DND-41 (cell line): ENCODE data around the gene ALDH1A1.
"Not testable (repeated sequence)": the region's sequence is repeated elsewhere in the genome, so short reads cannot be mapped to it uniquely, and the experiment has no call there.

Experiments used
- ATAC-seq: fragments of 200-7000 bp; cut with Tn5 transposase; 3 replicates; pipeline ENCODE4 v1.9.1; 2021; ENCODE audit warnings: low read depth; ENCODE audit not compliant: insufficient read depth
- DNase-seq: peaks from one replicate; pipeline ENCODE4 v3.0.0-alpha.2; 2020
- H2AFZ ChIP-seq: 2 replicates; pipeline ENCODE4 v1.6.0; 2012; ENCODE audit warnings: low read depth, low read length
- H3K27ac ChIP-seq: 2 replicates; pipeline ENCODE4 v1.5.1; 2012; ENCODE audit warnings: low read length, inconsistent platforms
- H3K27me3 ChIP-seq: fragments of 200-600 bp; sonication (generic); 2 replicates; pipeline ENCODE4 v1.6.0; 2012; ENCODE audit warnings: low read length, mild to moderate bottlenecking, inconsistent platforms; ENCODE audit not compliant: insufficient read depth, poor library complexity
- H3K36me3 ChIP-seq: 2 replicates; pipeline ENCODE4 v1.5.1; 2012; ENCODE audit warnings: low read length, inconsistent platforms; ENCODE audit not compliant: insufficient read depth
- H3K4me1 ChIP-seq: 2 replicates; pipeline ENCODE4 v1.5.1; 2012; ENCODE audit warnings: mild to moderate bottlenecking, low read length; ENCODE audit not compliant: insufficient read depth
- H3K4me2 ChIP-seq: 2 replicates; pipeline ENCODE4 v1.6.0; 2012; ENCODE audit warnings: mild to moderate bottlenecking, moderate library complexity, low read length, inconsistent platforms; ENCODE audit not compliant: insufficient read depth
- H3K4me3 ChIP-seq, 2 experiments: fragments of 200-600 bp in 1 of 2; shearing (Covaris generic) in 1 of 2; 2 replicates each; pipeline ENCODE4 v1.5.1; 2012 to 2016; ENCODE audit warnings: inconsistent platforms in 2 of 2, low read length in 2 of 2, mild to moderate bottlenecking in 2 of 2, low read depth in 1 of 2, moderate library complexity in 1 of 2
- H3K79me2 ChIP-seq: 2 replicates; pipeline ENCODE4 v1.6.0; 2012; ENCODE audit warnings: low read length, inconsistent platforms; ENCODE audit not compliant: insufficient read depth
- H3K9ac ChIP-seq: 2 replicates; pipeline ENCODE4 v1.6.0; 2012; ENCODE audit warnings: low read depth, mild to moderate bottlenecking, inconsistent platforms, low read length, moderate library complexity
- H3K9me3 ChIP-seq: 2 replicates; pipeline ENCODE4 v1.5.1; 2012; ENCODE audit warnings: low read length, moderate library complexity, mild to moderate bottlenecking, inconsistent platforms; ENCODE audit not compliant: insufficient read depth, severe bottlenecking
- H4K20me1 ChIP-seq: 2 replicates; pipeline ENCODE4 v1.6.0; 2012; ENCODE audit warnings: low read length; ENCODE audit not compliant: insufficient read depth
- EZH2 ChIP-seq: IDR thresholded peaks from 3 replicates; pipeline ENCODE4 v1.6.1; 2012; ENCODE audit warnings: borderline replicate concordance, low read depth, mild to moderate bottlenecking, moderate library complexity, low read length, inconsistent platforms; ENCODE audit not compliant: severe bottlenecking
- TF ChIP-seq, protein P1 (sequence below): IDR thresholded peaks from 2 replicates; pipeline ENCODE4 v1.5.1; 2012; ENCODE audit warnings: borderline replicate concordance, low read length, moderate library complexity, mild to moderate bottlenecking; ENCODE audit not compliant: poor library complexity, severe bottlenecking; ENCODE audit errors: extremely low read depth

The ALDH1A1 gene

DNA sequence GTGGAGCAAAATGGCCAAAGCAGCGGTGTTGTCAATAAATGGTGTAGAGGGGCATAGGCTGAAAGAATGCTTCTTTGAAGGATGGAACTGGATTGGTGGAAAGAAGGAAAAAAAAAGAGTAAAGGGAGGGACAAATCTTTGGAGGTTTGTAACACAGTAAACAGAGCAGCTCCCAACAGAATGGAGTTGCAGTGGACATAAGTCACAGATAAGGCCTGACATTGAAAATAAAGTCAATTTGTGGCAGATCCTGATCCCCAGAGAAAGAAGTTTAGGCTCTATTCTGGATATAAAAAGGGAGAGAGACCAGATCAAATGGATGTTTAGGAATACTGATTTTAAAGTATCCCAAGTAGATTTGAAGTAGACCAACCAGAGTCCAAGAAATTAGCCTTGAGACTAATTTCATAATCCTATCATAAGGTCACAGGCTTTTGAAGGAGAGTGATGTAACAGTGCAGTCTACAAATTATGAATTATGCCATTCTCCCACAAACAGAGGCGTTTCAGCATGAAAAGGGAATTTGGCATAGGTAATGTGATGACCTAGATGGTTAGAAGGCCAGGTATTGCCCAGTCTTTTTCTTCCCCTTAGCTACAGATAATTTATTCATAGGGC is 8.9 kb downstream of the ALDH1A1 start:
- Histone ChIP-seq H2AFZ (no peak overlapping the region), H3K9me3 (no peaks in the 10 kb centered on the region), H3K4me2 (no peak overlapping the region), H4K20me1 (no peaks in the 10 kb centered on the region), H3K27ac (no peak overlapping the region), H3K9ac (no peak overlapping the region), H3K36me3 (no peaks in the 10 kb centered on the region), H3K4me3 (no peak overlapping the region), H3K27me3 (peaks cover 19% of the 10 kb centered on the region), H3K79me2 (no peaks in the 10 kb centered on the region), H3K4me1 (no peaks in the 10 kb centered on the region)
- TF ChIP-seq EZH2, result no peak
- TF ChIP-seq, protein P1, sequence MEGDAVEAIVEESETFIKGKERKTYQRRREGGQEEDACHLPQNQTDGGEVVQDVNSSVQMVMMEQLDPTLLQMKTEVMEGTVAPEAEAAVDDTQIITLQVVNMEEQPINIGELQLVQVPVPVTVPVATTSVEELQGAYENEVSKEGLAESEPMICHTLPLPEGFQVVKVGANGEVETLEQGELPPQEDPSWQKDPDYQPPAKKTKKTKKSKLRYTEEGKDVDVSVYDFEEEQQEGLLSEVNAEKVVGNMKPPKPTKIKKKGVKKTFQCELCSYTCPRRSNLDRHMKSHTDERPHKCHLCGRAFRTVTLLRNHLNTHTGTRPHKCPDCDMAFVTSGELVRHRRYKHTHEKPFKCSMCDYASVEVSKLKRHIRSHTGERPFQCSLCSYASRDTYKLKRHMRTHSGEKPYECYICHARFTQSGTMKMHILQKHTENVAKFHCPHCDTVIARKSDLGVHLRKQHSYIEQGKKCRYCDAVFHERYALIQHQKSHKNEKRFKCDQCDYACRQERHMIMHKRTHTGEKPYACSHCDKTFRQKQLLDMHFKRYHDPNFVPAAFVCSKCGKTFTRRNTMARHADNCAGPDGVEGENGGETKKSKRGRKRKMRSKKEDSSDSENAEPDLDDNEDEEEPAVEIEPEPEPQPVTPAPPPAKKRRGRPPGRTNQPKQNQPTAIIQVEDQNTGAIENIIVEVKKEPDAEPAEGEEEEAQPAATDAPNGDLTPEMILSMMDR, result no peak
- ATAC-seq (no peak), DNase-seq (no peak)

DNA sequence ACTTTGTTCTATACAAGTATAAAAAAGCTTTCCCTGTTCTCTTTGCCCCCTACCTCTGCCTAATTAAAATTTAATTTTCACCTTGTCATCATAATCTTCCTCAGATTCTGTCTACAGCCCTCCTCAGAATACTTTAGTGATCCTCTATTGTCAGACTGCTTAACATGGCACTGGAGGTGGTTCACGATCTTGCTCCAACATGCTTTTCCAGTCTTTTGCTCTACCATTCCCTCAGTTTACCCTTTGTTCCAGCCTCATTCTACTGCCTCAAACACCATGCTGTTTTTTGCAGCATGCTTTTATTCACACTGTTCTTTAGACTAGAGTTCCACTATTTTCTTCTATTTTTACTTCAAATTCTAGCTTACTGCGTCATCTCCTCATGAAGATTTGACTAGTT is 10.4 kb downstream of the ALDH1A1 start:
- H3K4me2 ChIP-seq, result no peak overlapping the region
- H2AFZ ChIP-seq, result no peak overlapping the region
- no peaks in the 10 kb centered on the region for H4K20me1 ChIP-seq
- H3K4me3 ChIP-seq, result no peak overlapping the region
- no peak overlapping the region for H3K27ac ChIP-seq
- no peaks in the 10 kb centered on the region for H3K36me3 ChIP-seq
- no peaks in the 10 kb centered on the region for H3K79me2 ChIP-seq
- no peak overlapping the region for H3K9ac ChIP-seq
- TF ChIP-seq, protein P1, result no peak
- TF ChIP-seq EZH2, result no peak
- H3K9me3 ChIP-seq, result no peaks in the 10 kb centered on the region
- DNase-seq, result no peak
- peaks cover 9% of the 10 kb centered on the region for H3K27me3 ChIP-seq
- no peaks in the 10 kb centered on the region for H3K4me1 ChIP-seq
- no peak for ATAC-seq

DNA sequence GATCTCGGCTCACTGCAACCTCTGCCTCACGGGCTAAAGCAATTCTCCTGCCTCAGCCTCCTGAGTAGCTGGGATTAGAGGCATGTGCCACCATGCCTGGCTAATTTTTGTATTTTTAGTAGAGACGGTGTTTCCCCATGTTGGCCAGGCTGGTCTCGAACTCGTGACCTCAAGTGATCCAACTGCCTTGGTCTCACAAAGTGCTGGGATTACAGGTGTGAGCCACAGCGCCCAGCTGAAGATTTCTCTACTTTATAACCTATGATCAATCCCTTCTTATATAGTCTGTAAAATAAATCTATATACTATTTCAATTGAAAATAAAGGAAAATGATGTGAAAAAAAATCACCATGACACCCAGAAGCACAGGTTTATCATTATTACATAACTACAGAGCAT is 13.3 kb downstream of the ALDH1A1 start:
- H3K36me3 ChIP-seq, H3K9ac ChIP-seq, H3K4me2 ChIP-seq, ATAC-seq, H4K20me1 ChIP-seq, H3K4me1 ChIP-seq, H3K27me3 ChIP-seq, H3K27ac ChIP-seq, H3K4me3 ChIP-seq, H3K79me2 ChIP-seq, DNase-seq, H3K9me3 ChIP-seq, H2AFZ ChIP-seq: not testable (repeated sequence)

DNA sequence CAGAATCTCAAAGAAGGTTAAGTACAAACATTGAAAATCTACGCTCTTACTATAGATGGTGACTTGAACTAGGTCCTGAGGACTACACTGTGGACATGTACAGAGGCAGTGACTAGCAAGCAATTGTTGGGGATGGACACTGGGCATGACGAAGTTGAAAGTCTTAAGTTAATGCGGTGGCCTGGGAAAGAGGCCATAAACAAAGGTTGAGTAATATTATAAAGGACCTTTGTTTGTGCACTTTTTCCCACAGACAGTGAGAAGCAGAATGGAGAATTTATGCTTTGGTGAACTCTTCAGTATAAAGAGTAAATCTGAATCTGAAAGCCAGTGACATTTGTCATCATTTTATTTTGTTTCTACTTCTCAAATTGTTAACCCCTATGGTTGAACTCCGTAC is 15.3 kb downstream of the ALDH1A1 start:
- ATAC-seq (no peak), DNase-seq (no peak)
- TF ChIP-seq, protein P1, result no peak
- TF ChIP-seq EZH2, result no peak
- H3K27me3 ChIP-seq, result peaks cover 7% of the 10 kb centered on the region
- no peak overlapping the region for H3K4me3 ChIP-seq
- H4K20me1 ChIP-seq, result no peaks in the 10 kb centered on the region
- H3K79me2 ChIP-seq, result no peaks in the 10 kb centered on the region
- H3K4me1 ChIP-seq, result no peaks in the 10 kb centered on the region
- no peaks in the 10 kb centered on the region for H3K36me3 ChIP-seq
- H3K9ac ChIP-seq, result no peak overlapping the region
- no peaks in the 10 kb centered on the region for H3K9me3 ChIP-seq
- no peak overlapping the region for H3K4me2 ChIP-seq
- no peak overlapping the region for H3K27ac ChIP-seq
- H2AFZ ChIP-seq, result no peak overlapping the region
